Liver (tissue), 3 donors: Measurements from ENCODE around the gene PPP2CA.

Experiments used
- ATF3 ChIP-seq: IDR thresholded peaks from 2 replicates; pipeline ENCODE4 v1.6.1; 2016; ENCODE audit warnings: antibody characterized with exemption
- CTCF ChIP-seq: fragments of 150-350 bp; IDR thresholded peaks from 2 replicates; pipeline ENCODE4 v1.5.1; 2017; ENCODE audit warnings: improper control_type of control experiment, low read depth, low read length; ENCODE audit not compliant: missing input control
- GABPA ChIP-seq, 2 donors: IDR thresholded peaks in 1 of 2; conservative IDR thresholded peaks in 1 of 2; 2 replicates each; pipeline ENCODE4 v1.6.1; 2016; ENCODE audit warnings: antibody characterized with exemption in 2 of 2, mild to moderate bottlenecking in 1 of 2, moderate library complexity in 1 of 2
- HNF4G ChIP-seq: IDR thresholded peaks from 2 replicates; pipeline ENCODE4 v1.6.1; 2016; ENCODE audit warnings: antibody characterized with exemption
- JUND ChIP-seq, 2 donors: IDR thresholded peaks; 2 replicates each; pipeline ENCODE4 v1.6.1; 2016; ENCODE audit warnings: antibody characterized with exemption in 2 of 2
- MAX ChIP-seq: IDR thresholded peaks from 2 replicates; pipeline ENCODE4 v1.6.1; 2016; ENCODE audit warnings: antibody characterized with exemption
- RAD21 ChIP-seq, 2 donors: IDR thresholded peaks; 2 replicates each; pipeline ENCODE4 v1.6.1; 2016; ENCODE audit warnings: antibody characterized with exemption in 2 of 2, mild to moderate bottlenecking in 2 of 2
- REST ChIP-seq: IDR thresholded peaks from 2 replicates; pipeline ENCODE4 v1.6.1; 2016; ENCODE audit warnings: antibody characterized with exemption, mild to moderate bottlenecking
- SP1 ChIP-seq: IDR thresholded peaks from 2 replicates; pipeline ENCODE4 v1.6.1; 2018; ENCODE audit warnings: antibody characterized with exemption, mild to moderate bottlenecking
- TAF1 ChIP-seq: conservative IDR thresholded peaks from 2 replicates; pipeline ENCODE4 v1.6.1; 2016; ENCODE audit warnings: antibody characterized with exemption, mild to moderate bottlenecking
- YY1 ChIP-seq: IDR thresholded peaks from 2 replicates; pipeline ENCODE4 v1.6.1; 2016; ENCODE audit warnings: antibody characterized with exemption, mild to moderate bottlenecking
- donor health status: healthy.
- donor health status: healthy.

GRCh38 chr5:134207696-134208095, 18.2 kb downstream of the PPP2CA start:
- TF ChIP-seq TAF1 = no peak
- no peak for TF ChIP-seq MAX
- no peak for TF ChIP-seq RAD21 (IDR thresholded peaks at IDR 0.05)
- TF ChIP-seq SP1 = no peak
- no peak for TF ChIP-seq CTCF
- TF ChIP-seq YY1 = no peak
- TF ChIP-seq REST = no peak
- TF ChIP-seq ATF3 = no peak
- no peak for TF ChIP-seq JUND (IDR thresholded peaks at IDR 0.05)
- TF ChIP-seq GABPA (IDR thresholded peaks at IDR 0.05 in 1 of 2, conservative IDR thresholded peaks at IDR 0.05 in 1 of 2) = no peak
- TF ChIP-seq HNF4G = no peak
